ENCODE measurements around the gene PRAMEF12.
"Not testable (repeated sequence)": the region's sequence is repeated elsewhere in the genome, so short reads cannot be mapped to it uniquely, and the experiment has no call there.

PRAMEF12 gene

GRCh38 chr1:12772520-12772919, 1.0 kb upstream of the PRAMEF12 start:
- no peak for DNase-seq

DNA sequence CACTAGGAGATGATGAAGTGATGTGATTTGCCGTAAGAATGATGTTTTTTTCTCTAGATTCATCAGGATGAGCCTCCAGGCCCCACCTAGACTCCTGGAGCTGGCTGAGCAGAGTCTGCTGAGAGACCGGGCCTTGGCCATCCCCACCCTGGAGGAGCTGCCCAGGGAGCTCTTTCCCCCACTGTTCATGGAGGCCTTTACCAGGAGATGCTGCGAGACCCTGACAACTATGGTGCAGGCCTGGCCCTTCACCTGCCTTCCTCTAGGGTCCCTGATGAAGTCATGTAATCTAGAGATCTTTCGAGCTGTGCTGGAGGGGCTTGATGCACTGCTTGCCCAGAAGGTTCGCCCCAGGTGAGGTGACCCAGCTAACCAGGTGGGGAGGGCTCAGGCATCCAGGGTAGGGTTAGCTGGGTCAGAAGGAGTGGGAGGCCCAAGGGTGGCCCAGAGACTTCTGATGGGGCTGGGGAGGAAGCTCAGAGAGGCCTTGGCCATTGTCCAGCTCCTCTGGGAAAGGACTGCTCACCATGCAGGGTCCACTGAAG, 1.3 kb downstream of the PRAMEF12 start:
- DNase-seq = no peak

DNA sequence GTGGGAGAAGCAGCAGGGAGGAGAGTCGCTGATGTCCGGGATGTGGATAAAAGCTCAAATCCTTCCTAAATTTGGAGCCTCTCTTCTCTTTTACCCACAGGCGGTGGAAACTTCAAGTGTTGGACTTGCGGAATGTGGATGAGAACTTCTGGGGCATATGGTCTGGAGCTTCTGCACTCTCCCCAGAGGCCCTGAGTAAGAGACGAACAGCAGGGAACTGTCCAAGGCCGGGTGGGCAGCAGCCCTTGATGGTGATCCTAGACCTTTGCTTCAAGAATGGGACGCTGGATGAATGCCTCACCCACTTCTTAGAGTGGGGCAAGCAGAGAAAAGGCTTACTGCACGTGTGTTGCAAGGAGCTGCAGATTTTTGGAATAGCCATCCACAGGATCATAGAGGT, 1.9 kb downstream of the PRAMEF12 start:
- DNase-seq = no peak

- no peak for DNase-seq
Observed at GRCh38 chr1:12776801-12777557, 3.4 kb downstream of the PRAMEF12 start.

DNA sequence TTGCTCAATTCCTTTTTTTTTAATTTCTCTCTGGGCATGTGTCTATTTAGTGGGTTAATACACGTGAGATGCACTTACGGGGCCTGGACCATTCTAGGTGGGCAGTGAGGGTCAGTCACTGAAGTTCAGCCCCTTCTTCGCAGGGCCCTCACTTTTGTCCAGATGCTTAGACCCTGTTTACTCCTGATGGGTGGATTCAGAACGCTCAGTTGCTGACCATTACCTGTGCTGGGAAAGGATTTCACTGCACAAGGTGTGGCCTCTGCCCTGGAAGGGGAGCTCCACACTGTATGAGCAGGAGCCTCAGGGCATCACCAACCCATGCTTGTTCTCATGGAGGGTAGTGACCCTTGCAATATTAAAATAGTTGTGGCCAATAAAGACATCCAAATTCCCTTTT, 4.5 kb downstream of the PRAMEF12 start:
- DNase-seq = no peak

GRCh38 chr1:12778907-12779306, 5.4 kb downstream of the PRAMEF12 start:
- DNase-seq = no peak

GRCh38 chr1:12781488-12781887, 8.0 kb downstream of the PRAMEF12 start:
- not testable (repeated sequence) for DNase-seq

- not testable (repeated sequence) for DNase-seq
Observed at GRCh38 chr1:12783783-12784182, 10.2 kb downstream of the PRAMEF12 start.

- DNase-seq = not testable (repeated sequence)
Observed at GRCh38 chr1:12784729-12785128, 11.2 kb downstream of the PRAMEF12 start.

DNA sequence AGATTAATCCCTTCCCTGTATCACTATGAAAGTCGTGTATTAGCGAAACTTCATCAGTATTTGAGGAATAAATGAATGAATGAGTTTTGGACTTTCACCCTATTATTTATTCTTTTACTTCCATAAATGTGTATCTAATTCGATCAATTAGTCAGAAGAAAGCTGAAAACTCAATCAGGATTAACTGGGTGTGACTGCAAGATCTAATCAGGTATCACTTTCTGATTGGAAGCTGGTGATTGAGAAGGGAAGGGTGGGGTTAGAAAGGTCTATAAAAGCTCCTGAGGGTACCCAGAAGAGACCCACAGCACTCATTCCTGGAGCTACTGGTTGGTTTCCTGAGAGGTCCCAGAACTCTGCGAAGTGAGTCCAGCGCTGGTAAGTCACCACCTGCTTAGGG, 17.6 kb downstream of the PRAMEF12 start, which contains the start of gene PRAMEF1:
Gene PRAMEF1, plus strand, starts transcription at position 301 of the 400 bp plus-strand sequence. CDS start 1,831 bp downstream, outside the sequence.
- DNase-seq = not testable (repeated sequence)

DNA sequence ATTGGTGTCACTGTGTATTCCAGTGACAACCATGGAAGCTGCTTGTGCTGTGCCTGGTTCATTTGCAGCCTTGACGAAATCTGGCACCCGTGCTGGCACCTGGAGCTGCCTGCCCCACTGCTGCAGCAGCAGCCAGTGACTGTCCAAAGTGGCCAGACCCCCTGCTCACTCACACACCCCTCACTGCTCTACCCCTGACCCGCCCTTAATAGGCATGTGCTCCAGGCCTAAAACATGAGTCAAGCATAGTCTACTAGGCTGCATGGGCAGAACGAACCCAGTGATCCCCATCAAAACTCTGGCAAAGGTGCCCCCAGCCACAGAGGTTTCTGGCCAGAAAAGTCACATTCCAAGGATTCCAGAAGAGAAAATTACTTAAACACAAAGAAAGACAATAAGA, 25.4 kb downstream of the PRAMEF12 start:
- no peak for DNase-seq

DNA sequence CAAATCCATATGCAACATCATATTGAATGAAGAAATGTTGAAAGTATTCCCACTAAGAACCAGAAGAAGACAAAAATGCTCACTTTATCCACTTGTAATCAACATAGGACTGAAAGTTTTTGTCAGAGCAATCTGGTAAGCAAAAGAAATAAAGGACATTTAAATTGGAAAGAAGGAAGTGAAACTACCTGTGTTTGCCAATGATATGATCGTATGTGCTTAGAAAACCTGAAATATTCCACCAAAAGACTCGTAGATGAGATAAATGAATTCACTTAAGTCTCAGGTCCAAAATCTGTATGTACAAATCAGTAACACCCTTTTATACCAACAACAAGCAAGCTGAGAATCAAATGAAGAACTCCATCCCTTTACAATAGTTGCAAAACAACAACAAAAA, 26.2 kb downstream of the PRAMEF12 start:
- no peak for DNase-seq

DNA sequence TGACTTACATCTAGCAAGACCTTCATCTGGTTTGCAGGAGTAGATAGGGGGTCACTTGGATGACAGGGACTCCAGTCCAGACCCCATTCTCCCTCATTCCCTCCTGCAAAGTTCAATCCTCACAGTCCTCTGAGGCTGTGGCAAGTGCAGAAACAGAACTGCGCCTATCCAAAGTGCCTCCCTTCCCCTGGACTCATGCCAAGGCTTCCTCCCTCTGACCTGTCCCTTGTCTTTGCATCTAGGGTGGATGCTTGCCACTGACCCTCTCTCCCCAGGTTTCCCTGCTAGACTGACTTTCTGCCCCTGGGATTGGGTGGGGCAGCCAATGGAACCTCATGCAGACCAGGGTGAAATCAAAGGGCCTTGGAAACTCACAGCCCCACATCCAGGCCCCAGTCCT, 36.4 kb downstream of the PRAMEF12 start:
- DNase-seq = no peak

DNA sequence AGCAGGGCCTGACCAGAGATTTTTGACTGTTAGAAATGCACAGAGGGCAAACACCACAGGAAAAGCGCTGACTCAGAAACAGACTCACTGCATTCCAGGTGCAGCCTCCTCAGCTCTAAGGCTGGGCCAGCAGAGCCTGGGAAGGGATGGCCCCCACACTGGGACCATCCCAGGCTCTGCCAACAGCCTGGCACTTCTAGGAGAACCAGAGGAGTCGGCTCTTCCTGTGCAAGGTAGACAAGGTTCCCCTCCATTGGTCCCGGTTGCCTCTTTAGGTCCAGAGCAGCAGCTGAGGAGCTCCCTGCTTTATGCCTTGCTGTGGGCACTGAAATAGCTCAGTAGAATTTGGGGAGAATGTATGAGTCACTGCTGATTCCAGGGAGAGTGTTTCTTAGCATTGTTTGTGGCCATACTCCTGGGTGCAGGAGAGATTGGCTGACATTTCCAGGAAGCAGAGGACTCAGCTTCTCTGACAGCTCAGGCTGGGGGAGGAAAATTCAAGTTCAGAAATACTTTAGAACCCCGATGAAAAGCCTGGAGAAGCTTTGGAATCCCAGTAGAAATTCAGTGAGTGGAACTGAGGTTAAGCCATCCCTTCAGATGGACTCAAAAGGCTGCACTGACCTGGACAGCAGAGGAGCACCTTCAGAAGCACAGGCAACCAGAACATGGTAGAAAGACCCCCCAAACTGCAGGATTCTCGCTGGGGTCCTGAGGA, 37.3 kb downstream of the PRAMEF12 start:
- DNase-seq = no peak

DNA sequence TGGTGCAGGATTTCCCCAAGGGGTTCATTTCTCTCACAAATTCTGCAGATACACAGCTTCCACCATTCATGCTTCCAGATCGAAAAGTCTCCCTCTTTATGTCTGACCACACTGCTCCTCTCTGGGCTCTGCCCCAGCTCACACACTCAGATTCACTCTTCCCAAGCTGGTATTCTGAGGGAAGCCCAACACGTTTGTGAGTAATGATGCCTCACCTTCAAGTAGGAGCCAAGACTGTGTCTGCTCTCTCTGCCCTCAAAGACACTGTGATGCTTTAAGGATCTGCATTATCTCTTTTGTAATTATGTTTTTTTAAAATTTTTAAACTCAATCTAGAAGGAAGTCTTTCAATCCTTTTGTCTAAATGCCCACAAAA, 37.9 kb downstream of the PRAMEF12 start:
- no peak for DNase-seq

DNA sequence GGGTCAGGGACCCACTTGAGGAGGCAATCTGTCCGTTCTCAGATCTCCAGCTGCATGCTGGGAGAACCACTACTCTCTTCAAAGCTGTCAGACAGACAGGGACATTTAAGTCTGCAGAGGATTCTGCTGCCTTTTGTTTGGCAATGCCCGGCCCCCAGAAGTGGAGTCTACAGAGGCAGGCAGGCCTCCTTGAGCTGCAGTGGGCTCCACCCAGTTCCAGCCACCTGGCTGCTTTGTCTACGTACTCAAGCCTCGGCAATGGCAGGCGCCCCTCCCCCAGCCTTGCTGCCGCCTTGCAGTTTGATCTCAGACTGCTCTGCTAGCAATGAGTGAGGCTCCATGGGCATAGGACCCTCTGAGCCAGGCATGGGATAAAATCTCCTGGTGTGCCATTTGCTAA, 45.5 kb downstream of the PRAMEF12 start:
- not testable (repeated sequence) for DNase-seq

Data from NCI-H1436 (cell line).